GM21529 (cell line): ENCODE data around the gene FAM240B.

Source experiments
- ATAC-seq: cut with Tn5 transposase; IDR thresholded peaks from one replicate; pipeline ENCODE4 v1.9.1; 2021; ENCODE audit not compliant: unreplicated experiment

FAM240B gene

GRCh38 chr9:38705917-38706316 lies 14.0 kb downstream of the FAM240B start:
- no peak for ATAC-seq

- ATAC-seq, result no peak
These were observed 19.2 kb downstream of the FAM240B start for GRCh38 chr9:38700695-38701094.

GRCh38 chr9:38699337-38699736 lies 20.6 kb downstream of the FAM240B start:
- no peak for ATAC-seq

GRCh38 chr9:38697776-38698300 lies 22.1 kb downstream of the FAM240B start:
- no peak for ATAC-seq

GRCh38 chr9:38696999-38697398 lies 22.9 kb downstream of the FAM240B start:
- ATAC-seq, result no peak

- no peak for ATAC-seq
These were observed 25.3 kb downstream of the FAM240B start for GRCh38 chr9:38694676-38695075.

- no peak for ATAC-seq
These were observed 27.2 kb downstream of the FAM240B start for GRCh38 chr9:38692707-38693106.

GRCh38 chr9:38690574-38690973 lies 29.4 kb downstream of the FAM240B start:
- peak; percentile 45 for ATAC-seq

- no peak for ATAC-seq
These were observed 30.3 kb downstream of the FAM240B start for GRCh38 chr9:38689678-38690077.

GRCh38 chr9:38687992-38688391 lies 31.9 kb downstream of the FAM240B start:
- ATAC-seq, result no peak

GRCh38 chr9:38687389-38687842 lies 32.5 kb downstream of the FAM240B start:
- ATAC-seq, result no peak

- no peak for ATAC-seq
These were observed 33.0 kb downstream of the FAM240B start for GRCh38 chr9:38686933-38687332.

- no peak for ATAC-seq
These were observed 34.4 kb downstream of the FAM240B start for GRCh38 chr9:38685535-38685934.

- no peak for ATAC-seq
These were observed 36.6 kb downstream of the FAM240B start for GRCh38 chr9:38683336-38683735.

- ATAC-seq, result no peak
These were observed 37.2 kb downstream of the FAM240B start for GRCh38 chr9:38682713-38683112.

GRCh38 chr9:38681747-38682227 lies 38.1 kb downstream of the FAM240B start:
- no peak for ATAC-seq

- no peak for ATAC-seq
These were observed 39.0 kb downstream of the FAM240B start for GRCh38 chr9:38680837-38681445.

GRCh38 chr9:38677660-38678303 lies 42.2 kb downstream of the FAM240B start:
- ATAC-seq, result no peak

GRCh38 chr9:38675831-38676230 lies 44.1 kb downstream of the FAM240B start:
- ATAC-seq, result no peak

GRCh38 chr9:38675211-38675610 lies 44.7 kb downstream of the FAM240B start:
- no peak for ATAC-seq

GRCh38 chr9:38673399-38674193 lies 46.3 kb downstream of the FAM240B start:
- ATAC-seq, result no peak

GRCh38 chr9:38671748-38672147 lies 48.2 kb downstream of the FAM240B start:
- ATAC-seq, result no peak
